Breast epithelium (tissue), 4 donors: Measurements from ENCODE around the gene DACT3. TPM values are rescaled to one million over a fixed set of nuclear protein-coding genes. Genes with fewer than 3 reads are reported as not detected.

Experiments used
- DNase-seq, 2 donors: peaks; one replicate each; pipeline ENCODE4 v3.0.0-alpha.2; 2019; ENCODE audit warnings: low spot score in 2 of 2
- H3K27ac ChIP-seq, 2 donors: fragments of 200-600 bp; sonication (generic) in 1 of 2; one replicate each; pipeline ENCODE4 v1.5.1; 2016 to 2019; ENCODE audit warnings: mild to moderate bottlenecking in 1 of 2
- H3K27me3 ChIP-seq, 2 donors: fragments of 200-600 bp; sonication (generic) in 1 of 2; one replicate each; pipeline versions ENCODE4 v1.5.1 to v1.6.0; 2017 to 2019; ENCODE audit warnings: control low read depth in 1 of 2, mild to moderate bottlenecking in 1 of 2
- H3K36me3 ChIP-seq: fragments of 200-600 bp; one replicate; pipeline ENCODE4 v1.5.1; 2019
- H3K4me1 ChIP-seq, 2 donors: fragments of 200-600 bp; sonication (generic); one replicate each; pipeline ENCODE4 v1.5.1; 2016 to 2019; ENCODE audit warnings: control low read depth in 1 of 2
- H3K4me3 ChIP-seq, 3 donors: fragments of 200-600 bp; sonication (generic); 1 replicate in 2 of 3; 2 replicates in 1 of 3; pipeline ENCODE4 v1.5.1; 2016 to 2019; ENCODE audit warnings: mild to moderate bottlenecking in 3 of 3, moderate library complexity in 2 of 3
- H3K9me3 ChIP-seq, 2 donors: fragments of 200-600 bp; sonication (generic) in 1 of 2; one replicate each; pipeline ENCODE4 v1.5.1; 2016 to 2019; ENCODE audit warnings: control low read depth in 1 of 2
- POLR2A ChIP-seq: fragments of 450-650 bp; IDR thresholded peaks from one replicate; pipeline ENCODE4 v1.6.1; 2016; ENCODE audit warnings: antibody characterized with exemption, mild to moderate bottlenecking, moderate library complexity
- POLR2AphosphoS5 ChIP-seq, 3 donors: sonication (generic); formaldehyde crosslinking; IDR thresholded peaks; one replicate each; pipeline ENCODE4 v1.6.1; 2017; ENCODE audit warnings: antibody characterized with exemption in 3 of 3
- intact Hi-C: fragments of 100-400 bp; cut with DNase I; formaldehyde crosslinking; loops from one replicate; pipeline ENCODE4 v1.15.1; 2023; ENCODE audit warnings: low total_unique reads
- total RNA-seq, 3 donors: library from RNA; depleted of rRNA; stranded (reverse); fragments of >200 nt; gene quantifications; one replicate each; pipeline ENCODE4 v1.1.0, GENCODE V29; 2016
- TF ChIP-seq, protein P1 (sequence below), 3 donors: fragments of 450-650 bp; IDR thresholded peaks; one replicate each; pipeline ENCODE4 v1.5.1; 2016 to 2017; ENCODE audit warnings: antibody characterized with exemption in 3 of 3, mild to moderate bottlenecking in 3 of 3, moderate library complexity in 3 of 3

DACT3 gene
- total RNA-seq, 3 donors from 2014 or later = 0.48 to 3.9 (median 1.9) TPM

- DNase-seq = no peak
- TF ChIP-seq POLR2AphosphoS5 (IDR thresholded peaks at IDR 0.05) (no peak), POLR2A (no peak)
- TF ChIP-seq, protein P1, sequence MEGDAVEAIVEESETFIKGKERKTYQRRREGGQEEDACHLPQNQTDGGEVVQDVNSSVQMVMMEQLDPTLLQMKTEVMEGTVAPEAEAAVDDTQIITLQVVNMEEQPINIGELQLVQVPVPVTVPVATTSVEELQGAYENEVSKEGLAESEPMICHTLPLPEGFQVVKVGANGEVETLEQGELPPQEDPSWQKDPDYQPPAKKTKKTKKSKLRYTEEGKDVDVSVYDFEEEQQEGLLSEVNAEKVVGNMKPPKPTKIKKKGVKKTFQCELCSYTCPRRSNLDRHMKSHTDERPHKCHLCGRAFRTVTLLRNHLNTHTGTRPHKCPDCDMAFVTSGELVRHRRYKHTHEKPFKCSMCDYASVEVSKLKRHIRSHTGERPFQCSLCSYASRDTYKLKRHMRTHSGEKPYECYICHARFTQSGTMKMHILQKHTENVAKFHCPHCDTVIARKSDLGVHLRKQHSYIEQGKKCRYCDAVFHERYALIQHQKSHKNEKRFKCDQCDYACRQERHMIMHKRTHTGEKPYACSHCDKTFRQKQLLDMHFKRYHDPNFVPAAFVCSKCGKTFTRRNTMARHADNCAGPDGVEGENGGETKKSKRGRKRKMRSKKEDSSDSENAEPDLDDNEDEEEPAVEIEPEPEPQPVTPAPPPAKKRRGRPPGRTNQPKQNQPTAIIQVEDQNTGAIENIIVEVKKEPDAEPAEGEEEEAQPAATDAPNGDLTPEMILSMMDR (IDR thresholded peaks at IDR 0.05) = no peak
- peak overlapping the region; percentile 67 to 82 for H3K27ac ChIP-seq
- no peaks in the 10 kb centered on the region for H3K9me3 ChIP-seq
- peaks cover 5 to 12% of the 10 kb centered on the region in 2 donors for H3K4me1 ChIP-seq
- H3K36me3 ChIP-seq = no peaks in the 10 kb centered on the region
- intact Hi-C loops = loop anchor here (5.0 kb wide), 1 partner anchor 43 kb away; no protein-coding TSS in a partner anchor
- peaks cover 0 to 18% of the 10 kb centered on the region in 2 donors for H3K27me3 ChIP-seq
- peak overlapping the region; percentile 54 to 88 (median 63) for H3K4me3 ChIP-seq
Observed at GRCh38 chr19:46660008-46660517, 919 bp downstream of the DACT3 start.

GRCh38 chr19:46659151-46660007, 1.6 kb downstream of the DACT3 start:
- H3K4me3 ChIP-seq = peak overlapping the region; percentile 54 to 88 (median 63)
- no peaks in the 10 kb centered on the region for H3K9me3 ChIP-seq
- DNase-seq = no peak
- intact Hi-C loops = loop anchor here (5.0 kb wide), 1 partner anchor 42 kb away; no protein-coding TSS in a partner anchor
- peak overlapping the region; percentile 38 to 50 for H3K27ac ChIP-seq
- peaks cover 0 to 18% of the 10 kb centered on the region in 2 donors for H3K27me3 ChIP-seq
- TF ChIP-seq POLR2A (no peak), POLR2AphosphoS5 (IDR thresholded peaks at IDR 0.05) (no peak)
- TF ChIP-seq, protein P1 (IDR thresholded peaks at IDR 0.05) = no peak
- H3K4me1 ChIP-seq = peaks cover 5 to 12% of the 10 kb centered on the region in 2 donors
- no peaks in the 10 kb centered on the region for H3K36me3 ChIP-seq

GRCh38 chr19:46656541-46656940, 4.4 kb downstream of the DACT3 start:
- Histone ChIP-seq H3K4me3 (no peak overlapping the region), H3K27me3 (peaks cover 0 to 18% of the 10 kb centered on the region in 2 donors), H3K4me1 (peaks cover 5 to 12% of the 10 kb centered on the region in 2 donors), H3K36me3 (no peaks in the 10 kb centered on the region), H3K9me3 (no peaks in the 10 kb centered on the region), H3K27ac (no peak overlapping the region)
- no peak for DNase-seq
- intact Hi-C loops = no loop called here
- TF ChIP-seq POLR2A (no peak), POLR2AphosphoS5 (IDR thresholded peaks at IDR 0.05) (no peak)
- TF ChIP-seq, protein P1 (IDR thresholded peaks at IDR 0.05) = no peak

DNA sequence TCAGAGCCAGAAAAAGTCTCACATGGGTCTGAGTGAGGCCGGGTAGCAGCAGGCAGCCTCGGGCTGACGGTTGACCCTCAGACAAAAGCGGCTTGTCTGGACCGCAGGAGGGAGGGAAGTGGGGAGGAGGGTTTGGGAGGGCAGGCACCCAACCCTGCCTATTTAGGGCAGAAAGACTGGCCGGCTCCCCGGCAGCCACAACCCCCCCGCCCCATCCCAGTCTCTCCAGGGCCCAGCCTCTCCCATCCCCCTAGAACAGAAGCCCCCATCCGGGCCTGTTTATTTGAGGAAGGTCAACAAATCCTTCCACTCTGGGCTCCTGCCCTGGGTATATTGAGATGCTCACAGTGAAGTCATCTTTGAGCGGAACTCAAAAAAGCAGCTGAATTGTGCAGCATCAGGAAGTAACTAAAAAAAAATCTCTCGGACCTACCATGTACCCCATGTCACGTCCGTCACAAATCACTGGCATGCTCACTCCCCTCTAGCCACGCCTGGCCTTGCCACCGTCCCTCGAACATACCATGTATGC, 6.3 kb downstream of the DACT3 start:
- TF ChIP-seq POLR2AphosphoS5 (IDR thresholded peaks at IDR 0.05) (no peak), POLR2A (no peak)
- TF ChIP-seq, protein P1 (IDR thresholded peaks at IDR 0.05) = no peak
- peaks cover 0 to 3% of the 10 kb centered on the region in 2 donors for H3K4me1 ChIP-seq
- H3K9me3 ChIP-seq = no peaks in the 10 kb centered on the region
- no peak overlapping the region for H3K4me3 ChIP-seq
- intact Hi-C loops = no loop called here
- no peak for DNase-seq
- H3K36me3 ChIP-seq = no peaks in the 10 kb centered on the region
- H3K27ac ChIP-seq = no peak overlapping the region
- H3K27me3 ChIP-seq = peaks cover 0 to 18% of the 10 kb centered on the region in 2 donors

- intact Hi-C loops = no loop called here
- no peaks in the 10 kb centered on the region for H3K36me3 ChIP-seq
- peaks cover 0 to 25% of the 10 kb centered on the region in 2 donors for H3K27me3 ChIP-seq
- TF ChIP-seq POLR2A = no peak
- TF ChIP-seq, protein P1 (IDR thresholded peaks at IDR 0.05) = no peak
- no peak for TF ChIP-seq POLR2AphosphoS5 (IDR thresholded peaks at IDR 0.05)
- no peak for DNase-seq
- H3K27ac ChIP-seq = no peak overlapping the region
- peaks cover 0 to 4% of the 10 kb centered on the region in 2 donors for H3K9me3 ChIP-seq
- H3K4me1 ChIP-seq = no peaks in the 10 kb centered on the region
- no peak overlapping the region for H3K4me3 ChIP-seq
Observed at GRCh38 chr19:46650445-46650844, 10.5 kb downstream of the DACT3 start.
